Right lobe of liver (tissue), 4 donors: ENCODE data around the gene DYRK1A.

Experiments used
- POLR2A ChIP-seq: fragments of 450-650 bp; IDR thresholded peaks from one replicate; pipeline ENCODE4 v1.6.1; 2017; ENCODE audit warnings: antibody characterized with exemption, mild to moderate bottlenecking
- TF ChIP-seq, protein P1 (sequence below), 4 donors: fragments of 200-600 bp in 3 of 4; fragments of 450-650 bp in 1 of 4; IDR thresholded peaks; one replicate each; pipeline versions ENCODE4 v1.5.1 to v1.8.0; 2016 to 2022; ENCODE audit warnings: antibody characterized with exemption in 4 of 4, mild to moderate bottlenecking in 2 of 4
- donor health status: DM: no; HTN: no; CAD: no.
- donor health status: DM: no; HTN: no; CAD: no.
- donor health status: DM: no; HTN: yes; CAD: no.

DNA sequence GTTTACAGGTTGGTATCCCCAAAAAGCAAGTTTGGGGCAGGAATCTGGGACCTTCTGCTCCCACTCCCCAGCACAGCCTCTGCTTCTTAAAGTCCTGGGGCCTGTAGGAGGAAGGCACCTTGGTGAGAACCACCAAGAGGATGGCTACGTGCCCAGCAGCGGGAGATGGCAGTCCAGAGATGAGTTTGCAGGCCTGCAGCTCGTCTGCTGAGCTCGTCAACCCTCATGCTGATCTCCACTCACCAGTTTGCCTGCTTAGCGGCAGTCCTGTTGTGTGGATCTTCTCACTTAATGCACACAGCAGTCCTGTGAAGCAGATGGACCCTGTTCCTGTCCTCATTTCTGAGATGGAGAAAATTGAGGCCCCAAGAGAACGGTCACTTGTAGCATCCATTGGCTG lies 160.5 kb downstream of the DYRK1A start:
- TF ChIP-seq, protein P1, sequence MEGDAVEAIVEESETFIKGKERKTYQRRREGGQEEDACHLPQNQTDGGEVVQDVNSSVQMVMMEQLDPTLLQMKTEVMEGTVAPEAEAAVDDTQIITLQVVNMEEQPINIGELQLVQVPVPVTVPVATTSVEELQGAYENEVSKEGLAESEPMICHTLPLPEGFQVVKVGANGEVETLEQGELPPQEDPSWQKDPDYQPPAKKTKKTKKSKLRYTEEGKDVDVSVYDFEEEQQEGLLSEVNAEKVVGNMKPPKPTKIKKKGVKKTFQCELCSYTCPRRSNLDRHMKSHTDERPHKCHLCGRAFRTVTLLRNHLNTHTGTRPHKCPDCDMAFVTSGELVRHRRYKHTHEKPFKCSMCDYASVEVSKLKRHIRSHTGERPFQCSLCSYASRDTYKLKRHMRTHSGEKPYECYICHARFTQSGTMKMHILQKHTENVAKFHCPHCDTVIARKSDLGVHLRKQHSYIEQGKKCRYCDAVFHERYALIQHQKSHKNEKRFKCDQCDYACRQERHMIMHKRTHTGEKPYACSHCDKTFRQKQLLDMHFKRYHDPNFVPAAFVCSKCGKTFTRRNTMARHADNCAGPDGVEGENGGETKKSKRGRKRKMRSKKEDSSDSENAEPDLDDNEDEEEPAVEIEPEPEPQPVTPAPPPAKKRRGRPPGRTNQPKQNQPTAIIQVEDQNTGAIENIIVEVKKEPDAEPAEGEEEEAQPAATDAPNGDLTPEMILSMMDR (IDR thresholded peaks at IDR 0.05), result no peak
- no peak for TF ChIP-seq POLR2A
